ENCODE data around the gene PSMC5.

Gene PSMC5

DNA sequence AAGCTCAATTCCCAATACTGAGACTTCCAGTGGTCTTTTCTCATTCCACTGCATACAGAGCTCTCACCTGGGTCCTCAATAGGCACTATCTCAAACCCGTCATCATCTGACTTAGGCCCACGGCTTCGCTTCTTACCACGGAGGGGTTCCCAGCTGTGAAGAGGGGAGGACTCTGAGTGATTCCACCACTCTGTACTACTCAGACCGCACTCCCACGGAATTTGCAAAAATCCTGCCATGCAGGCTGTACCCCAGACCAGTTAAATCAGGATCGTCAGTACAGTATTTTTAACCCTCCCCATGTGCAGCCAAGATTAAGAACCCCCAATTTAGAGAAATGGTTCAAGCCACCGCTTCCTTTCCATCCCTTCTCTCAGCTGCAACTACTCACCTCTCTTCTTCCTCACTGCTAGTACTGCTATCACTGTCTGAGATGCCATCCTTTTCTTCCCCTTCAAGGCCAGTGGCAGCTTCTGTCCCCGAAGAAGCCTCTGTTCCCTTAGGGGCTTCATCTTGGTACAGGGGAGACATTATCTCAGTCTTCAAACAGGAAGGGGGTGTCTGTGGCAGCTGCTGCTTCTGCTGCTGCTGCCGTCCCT is 6.2 kb upstream of the PSMC5 start:
- DNase-seq (ENCODE audit: low spot score), result no peak

DNA sequence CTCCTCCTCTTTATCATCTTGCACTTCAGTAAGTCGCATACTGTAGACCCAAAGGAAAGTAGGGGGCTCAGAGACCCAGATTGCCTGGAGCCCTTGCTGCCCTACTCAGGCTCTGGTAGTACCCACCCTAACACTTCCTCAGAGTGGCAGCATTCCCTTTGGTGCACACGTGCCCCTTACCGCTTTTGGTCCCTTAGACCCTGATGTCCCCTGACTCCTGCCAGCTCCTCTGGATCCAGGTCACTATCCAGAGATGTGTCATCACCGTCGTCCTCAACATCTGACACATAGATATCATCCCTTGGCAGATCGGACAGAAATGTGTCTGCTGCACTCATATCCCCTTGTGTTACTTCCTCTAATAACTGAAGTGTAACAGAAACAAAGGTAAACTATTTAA is 5.4 kb upstream of the PSMC5 start:
- no peak for DNase-seq (ENCODE audit: low spot score)

DNA sequence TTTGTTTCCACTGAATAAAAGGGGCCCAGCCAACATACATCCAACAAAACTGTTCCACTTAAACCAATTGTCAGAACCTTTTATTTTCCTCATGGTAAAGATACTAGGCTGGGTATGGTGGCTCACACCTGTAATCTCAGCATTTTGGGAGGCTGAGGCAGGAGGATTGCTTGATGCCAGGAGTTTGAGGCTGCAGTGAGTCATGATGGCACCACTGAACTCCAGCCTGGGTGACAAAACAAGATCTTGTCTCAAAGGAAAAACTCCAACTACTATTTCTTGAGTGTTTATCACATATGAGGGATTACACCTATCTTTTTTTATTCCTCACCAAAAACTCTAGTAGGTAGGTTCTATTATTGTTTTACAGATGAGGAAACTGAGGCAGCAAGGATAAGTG is 4.7 kb upstream of the PSMC5 start:
- DNase-seq (ENCODE audit: low spot score), result no peak

DNA sequence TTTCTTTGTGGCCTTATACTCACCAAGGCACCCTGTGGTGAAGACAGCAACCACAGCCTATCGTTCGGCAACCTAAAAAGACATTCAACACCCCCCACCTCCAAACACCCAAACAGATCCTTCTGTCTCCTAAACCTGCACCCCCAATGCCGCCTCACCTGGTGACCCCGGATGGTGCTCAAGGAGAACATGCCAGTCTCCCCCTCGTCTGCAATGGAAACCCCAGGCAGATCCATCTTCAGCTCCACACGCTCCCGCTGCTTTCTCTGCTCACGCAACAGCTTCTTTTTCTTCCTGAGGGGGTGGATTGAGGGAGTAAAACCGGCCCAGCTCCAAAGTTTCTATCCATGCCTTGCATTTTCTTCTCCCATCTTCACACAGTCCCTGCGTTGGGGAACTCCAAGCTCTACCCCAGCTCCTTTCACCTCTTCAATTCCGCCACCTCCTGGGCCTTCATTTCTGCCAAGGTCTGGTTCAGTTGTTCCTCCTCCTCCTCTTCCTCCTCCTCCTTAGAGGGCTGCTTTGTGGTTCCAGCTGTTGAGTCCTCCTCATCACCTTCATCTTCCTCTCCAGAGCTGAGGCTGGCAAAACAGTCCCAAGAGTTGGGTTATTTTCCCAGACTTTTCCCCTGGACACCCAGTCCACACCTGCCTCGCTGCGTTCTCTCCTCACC is 3.4 kb upstream of the PSMC5 start:
- no peak for DNase-seq (ENCODE audit: low spot score)

DNA sequence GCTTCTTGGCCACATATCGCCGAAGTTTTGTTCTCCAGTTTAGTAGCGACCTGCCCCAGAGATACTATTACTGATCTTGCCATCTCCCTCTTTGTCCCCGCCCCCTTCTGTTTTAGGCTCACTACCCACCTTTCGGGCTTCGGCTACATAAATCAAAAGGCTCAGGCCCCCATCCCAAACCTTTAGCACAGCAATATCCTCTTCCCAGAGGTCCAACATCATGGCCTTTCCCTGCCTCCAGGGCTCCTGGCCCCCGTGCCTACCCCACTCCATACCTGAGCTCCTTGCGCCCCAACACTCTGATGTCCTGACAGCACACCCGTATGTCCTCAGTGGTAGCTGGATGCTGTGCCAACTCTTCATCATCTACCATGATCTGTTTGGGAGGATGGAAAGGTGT is 2.9 kb upstream of the PSMC5 start:
- DNase-seq (ENCODE audit: low spot score), result no peak

DNA sequence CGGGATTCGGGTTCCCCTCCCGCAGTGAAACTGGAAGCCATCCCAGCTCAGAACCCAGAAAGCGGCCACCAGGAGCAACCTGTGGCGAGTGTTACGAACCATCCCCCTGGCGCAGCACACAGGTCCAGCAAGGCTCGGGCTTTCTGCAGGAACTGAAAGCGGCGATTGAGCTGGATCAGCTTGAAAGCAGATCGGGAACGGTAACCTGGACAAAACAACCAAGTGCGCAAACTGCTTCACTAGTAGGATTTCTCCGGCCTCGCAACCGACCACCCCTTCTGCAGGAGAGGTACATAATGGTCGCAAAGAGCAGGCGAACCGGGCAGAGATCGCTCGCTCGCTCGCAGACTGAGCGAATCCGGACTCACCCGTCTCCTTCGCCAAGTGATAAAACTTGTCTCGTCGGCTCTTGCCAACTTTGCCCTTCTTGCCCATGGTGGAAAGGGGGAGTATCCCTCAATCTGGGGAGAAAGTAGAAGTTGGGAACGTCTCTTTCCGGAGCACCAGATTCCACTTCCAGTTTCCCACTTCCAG is 696 bp upstream of the PSMC5 start:
- DNase-seq (ENCODE audit: low spot score), result no peak

DNA sequence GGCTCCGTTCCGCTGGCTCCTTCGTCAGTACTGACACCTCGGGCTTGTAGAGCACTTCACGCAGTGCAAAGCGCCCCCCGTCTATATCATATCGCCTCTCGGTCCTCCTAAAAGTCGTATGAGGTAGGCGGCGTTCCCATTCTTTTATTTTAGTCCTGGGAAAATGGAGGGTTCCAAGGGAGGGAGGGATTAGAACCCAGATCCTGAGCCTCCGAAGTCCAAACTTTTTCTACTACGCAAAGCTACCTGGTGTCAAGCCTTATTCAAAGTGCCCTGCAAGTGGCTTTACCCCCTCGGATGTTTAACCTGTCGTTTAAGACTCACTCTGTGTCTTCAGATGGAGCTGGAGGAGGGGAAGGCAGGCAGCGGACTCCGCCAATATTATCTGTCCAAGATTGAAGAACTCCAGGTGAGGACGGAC is 580 bp downstream of the PSMC5 start:
- DNase-seq (ENCODE audit: low spot score), result no peak

DNA sequence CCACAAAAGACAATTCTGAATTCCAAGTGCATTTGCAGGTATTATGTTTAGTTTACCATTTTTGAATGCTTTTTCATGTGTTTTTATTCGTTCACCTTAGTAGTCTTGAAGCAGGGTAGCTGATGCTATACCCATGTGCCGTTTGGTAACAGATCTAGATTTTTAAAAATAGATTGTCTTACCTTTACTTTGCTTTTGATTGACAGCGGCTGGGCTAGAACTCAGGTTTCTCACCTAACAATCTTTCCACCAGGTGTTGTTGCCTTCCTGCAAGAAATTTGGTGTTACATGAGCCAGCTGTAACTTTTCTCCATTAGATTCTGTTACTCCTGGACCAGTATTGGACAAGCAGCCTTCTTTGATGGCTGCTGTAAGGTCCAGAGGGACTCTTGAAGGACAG is 1.7 kb downstream of the PSMC5 start:
- DNase-seq (ENCODE audit: low spot score), result no peak

DNA sequence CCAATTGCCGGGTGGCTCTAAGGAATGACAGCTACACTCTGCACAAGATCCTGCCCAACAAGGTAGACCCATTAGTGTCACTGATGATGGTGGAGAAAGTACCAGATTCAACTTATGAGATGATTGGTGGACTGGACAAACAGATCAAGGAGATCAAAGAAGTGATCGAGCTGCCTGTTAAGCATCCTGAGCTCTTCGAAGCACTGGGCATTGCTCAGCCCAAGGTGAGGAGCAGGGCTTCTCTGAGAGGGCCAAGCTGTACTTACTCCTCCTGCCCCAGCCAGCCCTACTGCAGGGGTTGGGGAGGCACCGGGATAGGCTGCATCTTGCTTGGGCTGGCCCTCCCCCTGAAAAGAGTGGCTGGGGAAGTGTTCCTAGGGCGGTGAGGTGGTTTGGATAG is 3.0 kb downstream of the PSMC5 start:
- no peak for DNase-seq (ENCODE audit: low spot score)

DNA sequence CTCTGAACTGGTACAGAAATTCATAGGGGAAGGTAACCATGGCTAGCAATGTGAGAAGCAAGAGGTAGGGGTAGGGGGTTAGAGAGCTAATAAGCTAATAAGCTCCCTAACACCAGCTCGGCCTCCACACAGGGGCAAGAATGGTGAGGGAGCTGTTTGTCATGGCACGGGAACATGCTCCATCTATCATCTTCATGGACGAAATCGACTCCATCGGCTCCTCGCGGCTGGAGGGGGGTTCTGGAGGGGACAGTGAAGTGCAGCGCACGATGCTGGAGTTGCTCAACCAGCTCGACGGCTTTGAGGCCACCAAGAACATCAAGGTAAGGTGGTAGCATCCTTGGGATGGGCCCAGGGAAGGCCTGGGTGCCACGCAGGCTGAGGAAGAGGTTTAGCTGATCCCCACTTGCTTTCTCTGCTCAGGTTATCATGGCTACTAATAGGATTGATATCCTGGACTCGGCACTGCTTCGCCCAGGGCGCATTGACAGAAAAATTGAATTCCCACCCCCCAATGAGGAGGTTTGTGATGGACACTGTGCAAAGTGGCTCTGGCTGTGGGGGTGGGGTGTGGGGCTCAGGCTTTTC is 3.8 kb downstream of the PSMC5 start:
- DNase-seq (ENCODE audit: low spot score), result no peak

DNA sequence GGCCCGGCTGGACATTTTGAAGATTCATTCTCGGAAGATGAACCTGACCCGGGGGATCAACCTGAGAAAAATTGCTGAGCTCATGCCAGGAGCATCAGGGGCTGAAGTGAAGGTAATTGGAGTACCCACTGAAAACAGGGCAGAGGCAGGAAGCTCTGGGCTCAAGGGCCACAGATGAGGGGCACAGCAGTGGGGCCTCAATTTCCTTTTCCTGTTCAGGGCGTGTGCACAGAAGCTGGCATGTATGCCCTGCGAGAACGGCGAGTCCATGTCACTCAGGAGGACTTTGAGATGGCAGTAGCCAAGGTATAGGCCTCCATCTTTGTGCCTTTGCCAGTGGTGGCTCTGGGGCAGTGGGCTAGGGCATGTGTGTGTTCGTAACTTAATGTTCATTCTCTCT is 4.3 kb downstream of the PSMC5 start:
- no peak for DNase-seq (ENCODE audit: low spot score)

DNA sequence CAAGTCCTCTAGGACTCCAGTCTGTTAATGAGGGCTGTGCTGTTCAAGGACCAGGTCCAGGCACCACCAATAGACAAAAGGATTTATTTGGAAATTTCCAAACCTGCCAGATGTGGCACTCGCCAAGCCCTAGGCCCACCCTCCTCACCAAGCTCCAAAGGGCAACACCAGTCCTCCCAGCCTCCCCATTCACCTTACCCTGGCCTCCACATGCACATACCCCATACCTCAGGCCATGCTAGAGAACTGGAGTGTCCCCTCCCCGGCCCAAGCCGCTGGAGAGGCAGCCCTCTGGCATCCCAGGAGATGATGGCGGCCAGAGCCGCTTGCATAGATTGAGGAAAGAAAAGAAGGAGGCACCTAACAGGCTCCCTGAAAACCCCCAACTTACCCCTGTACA is 4.8 kb downstream of the PSMC5 start:
- DNase-seq (ENCODE audit: low spot score), result no peak

DNA sequence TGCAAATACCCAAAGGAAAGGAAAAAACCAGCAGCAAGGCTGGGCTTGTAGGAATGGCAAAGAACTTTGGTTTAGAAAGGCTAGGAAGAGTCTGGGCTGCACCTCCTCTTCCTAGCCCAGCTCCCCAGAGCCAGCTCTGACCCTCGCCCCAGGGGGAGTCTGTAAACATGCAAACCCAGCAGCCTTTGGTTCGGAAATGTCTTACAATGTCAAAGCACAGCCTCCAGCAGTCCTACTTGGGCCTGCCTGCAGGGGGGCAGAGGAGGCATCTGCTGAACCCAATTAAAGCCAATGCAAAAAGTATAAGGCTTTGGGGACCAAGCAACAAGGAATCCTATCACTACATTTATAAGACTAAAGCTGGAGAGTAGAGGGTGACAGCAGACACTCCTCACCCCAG is 5.2 kb downstream of the PSMC5 start:
- DNase-seq (ENCODE audit: low spot score), result peak; percentile 32

DNA sequence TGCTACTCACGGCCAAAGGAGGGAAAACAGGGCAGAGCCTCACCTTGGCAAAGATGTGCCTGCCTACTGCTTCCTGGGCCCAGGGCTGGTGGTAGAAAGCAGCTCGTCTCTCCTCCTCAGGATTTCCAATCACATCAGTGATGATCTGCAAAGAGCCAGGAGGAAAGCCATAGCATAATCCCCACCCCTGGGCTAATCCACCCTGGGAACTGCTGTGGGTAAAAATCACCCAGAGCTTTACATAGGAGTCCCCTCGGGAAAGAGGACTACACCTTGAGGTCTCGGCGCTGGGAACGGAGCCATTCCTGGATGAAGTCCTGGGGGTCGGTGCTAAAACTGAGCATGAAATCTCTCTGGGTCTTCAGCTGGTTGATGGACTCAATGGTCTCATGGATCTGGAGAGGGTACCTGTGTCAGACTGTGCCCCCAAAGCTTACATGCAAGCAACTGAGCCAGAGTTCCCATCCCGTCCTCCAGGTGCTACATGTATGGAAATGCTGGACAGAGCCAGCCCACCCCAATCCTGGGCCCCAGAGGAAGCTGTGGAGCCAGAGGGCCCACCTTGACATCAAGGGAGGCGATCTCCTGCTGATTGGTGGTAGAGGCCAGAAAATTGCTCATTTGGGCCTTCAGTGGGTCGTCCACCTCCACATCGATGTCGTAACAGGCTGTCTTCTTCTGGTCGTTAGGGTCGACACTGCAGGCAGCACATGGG is 6.0 kb downstream of the PSMC5 start:
- no peak for DNase-seq (ENCODE audit: low spot score)

DNA sequence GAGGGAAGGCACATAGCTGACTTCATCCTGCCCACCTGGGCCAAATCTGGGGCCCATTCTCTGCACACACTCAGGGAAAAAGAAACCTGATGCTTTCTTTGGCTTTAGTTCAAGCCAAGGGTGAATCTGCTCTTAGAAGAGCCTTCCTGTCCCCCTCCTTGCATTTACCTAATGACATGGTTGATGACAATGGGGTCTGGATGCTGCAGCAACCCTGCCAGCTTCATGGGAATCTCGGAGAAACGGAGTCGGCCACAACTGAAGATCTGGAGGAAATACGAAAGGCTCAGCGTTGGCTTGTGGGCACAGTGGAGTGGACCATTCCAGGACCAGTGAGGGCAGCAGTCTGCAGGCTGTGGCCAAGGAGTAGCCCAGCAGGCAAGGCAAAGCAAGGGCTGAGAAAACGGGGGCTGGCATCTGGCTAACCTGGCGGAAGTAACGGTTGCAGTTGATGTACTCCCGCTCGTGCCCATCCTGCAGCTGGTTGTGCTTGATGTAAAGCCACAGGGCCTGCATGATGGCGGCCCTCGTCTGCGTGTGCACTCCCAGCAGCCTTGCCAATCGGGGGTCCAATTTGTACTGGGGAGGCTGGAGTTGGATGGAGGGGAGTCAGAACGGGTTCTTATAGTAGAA is 6.6 kb downstream of the PSMC5 start:
- DNase-seq (ENCODE audit: low spot score), result no peak

DNA sequence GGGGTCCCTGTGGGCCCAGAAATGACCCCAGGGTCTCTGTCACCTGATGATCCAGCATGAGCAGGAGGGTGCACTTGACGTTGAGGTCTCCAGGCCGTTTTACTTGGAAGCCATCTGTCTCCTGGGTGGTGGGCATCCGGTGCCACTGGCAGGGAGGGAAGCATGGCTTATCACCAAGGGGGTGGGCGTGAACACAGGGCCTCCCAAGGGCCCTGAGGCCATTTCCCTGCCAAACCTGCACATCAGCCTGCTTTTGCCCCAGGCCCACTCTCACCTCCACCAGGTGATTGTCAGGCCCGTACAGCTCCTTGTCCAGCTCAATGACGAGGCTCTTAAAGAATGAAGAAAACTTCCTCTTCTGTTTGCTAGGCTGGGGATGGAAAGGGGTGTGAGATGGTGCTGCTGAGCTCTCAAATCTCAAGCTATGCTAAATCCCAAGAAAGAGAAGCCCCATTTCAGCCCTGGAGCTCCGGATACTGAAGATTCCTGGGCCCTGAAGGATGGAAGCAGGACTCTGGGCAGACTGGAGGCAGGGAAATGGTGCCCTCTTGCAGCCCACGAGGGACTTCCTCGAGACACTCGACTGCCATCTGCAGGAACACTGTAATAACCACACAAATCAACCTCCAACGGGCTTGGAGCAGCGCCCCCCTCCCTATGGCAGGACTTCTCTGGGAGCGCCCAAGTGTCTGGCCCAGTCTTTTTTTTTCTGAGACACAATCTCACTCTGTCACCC is 7.4 kb downstream of the PSMC5 start:
- peak; percentile 93 for DNase-seq (ENCODE audit: low spot score)

DNA sequence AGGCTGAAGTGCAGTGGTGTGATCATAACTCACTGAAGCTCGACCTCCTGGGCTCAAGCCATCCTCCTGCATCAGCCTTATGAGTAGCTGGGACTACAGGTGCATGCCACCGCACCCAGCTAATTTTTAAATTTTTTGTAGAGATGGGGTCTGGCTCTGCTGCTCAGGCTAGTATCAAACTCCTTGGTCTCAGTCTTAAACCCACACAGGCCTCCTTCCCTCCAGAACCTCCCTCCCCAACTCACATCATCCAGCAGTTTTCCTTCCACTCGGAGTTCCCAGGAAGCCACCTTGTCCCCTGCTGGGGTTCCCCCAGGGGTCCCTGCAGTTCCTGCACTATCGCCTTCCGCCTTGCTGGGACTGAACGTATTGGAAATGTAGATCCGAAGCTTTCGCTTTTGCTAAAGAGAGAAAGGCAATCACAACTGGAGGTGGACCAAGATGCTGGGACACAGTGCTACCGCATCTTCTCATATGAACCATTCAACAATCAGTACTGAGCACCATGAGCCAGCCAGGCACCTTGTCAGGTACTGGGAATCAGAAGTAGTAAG is 8.0 kb downstream of the PSMC5 start:
- no peak for DNase-seq (ENCODE audit: low spot score)

DNA sequence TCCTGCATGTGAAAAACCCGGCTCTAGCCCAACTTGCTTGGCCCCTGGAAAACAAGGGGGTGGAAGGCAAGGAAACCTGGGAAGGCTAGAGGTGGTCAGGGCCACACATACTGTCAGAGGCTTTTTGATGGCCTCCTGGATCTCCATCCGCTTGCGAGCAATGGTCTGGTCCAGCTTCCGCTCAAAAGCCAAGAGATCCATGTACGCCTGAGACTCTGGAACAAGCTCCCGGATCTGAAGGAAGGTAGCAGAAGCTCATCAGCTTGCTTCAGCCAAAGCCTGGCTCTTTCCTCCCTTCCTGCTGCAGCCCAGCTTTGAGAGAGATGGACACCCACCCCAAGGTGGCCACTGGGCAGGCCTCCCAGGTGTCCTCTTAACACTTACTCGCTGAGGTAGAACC is 9.6 kb downstream of the PSMC5 start:
- no peak for DNase-seq (ENCODE audit: low spot score)

DNA sequence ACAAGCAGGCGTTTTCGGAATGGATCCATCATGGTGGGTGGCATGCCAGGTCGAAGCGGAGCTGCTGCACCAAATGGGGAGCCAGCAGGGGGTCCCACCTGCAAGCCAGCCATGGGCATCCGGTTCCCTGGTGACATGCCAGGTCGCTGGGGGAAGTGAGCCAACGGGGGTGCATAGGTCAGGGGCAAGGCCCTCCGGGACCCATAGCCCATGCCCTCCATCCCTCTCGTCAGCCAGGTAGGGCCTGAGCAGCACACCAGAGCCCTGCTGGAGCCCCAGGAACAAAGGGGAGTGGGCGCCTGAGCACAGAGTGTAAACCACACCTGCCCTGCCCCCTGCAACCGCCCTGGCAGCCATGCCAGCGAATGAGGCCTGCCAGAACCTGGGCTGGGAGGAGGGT is 10.2 kb downstream of the PSMC5 start:
- DNase-seq (ENCODE audit: low spot score), result no peak

DNA sequence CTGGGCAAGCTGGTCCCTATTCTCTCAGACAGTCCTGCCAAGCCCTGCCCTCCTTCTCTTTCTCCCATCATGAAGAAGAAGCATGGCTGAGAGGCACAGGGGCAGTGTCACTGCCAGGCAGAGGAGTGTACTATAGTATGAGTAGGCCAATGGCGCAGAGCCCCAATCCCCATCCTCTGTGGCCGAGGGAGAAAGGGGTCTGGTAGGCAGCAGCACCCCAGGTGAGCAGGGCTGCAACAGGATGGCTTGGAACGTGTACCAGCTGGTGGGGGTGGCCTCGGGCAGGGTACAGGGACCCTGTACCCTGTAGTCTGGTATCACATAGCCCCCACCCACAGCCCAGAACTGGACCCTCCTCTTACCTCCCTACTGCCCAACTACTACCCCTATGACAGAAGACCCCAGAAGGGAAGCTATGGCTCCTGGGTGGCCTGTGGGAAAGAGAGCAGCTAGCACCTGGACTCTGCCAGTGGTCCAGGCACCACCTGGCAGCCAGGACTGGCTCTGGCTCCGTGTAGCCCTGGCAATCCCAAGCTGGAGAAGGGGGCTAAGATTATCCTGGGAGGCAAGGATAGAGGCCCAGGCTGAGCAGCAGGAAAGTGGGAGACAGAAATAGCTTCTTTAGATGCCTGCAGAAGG is 10.8 kb downstream of the PSMC5 start:
- no peak for DNase-seq (ENCODE audit: low spot score)

DNA sequence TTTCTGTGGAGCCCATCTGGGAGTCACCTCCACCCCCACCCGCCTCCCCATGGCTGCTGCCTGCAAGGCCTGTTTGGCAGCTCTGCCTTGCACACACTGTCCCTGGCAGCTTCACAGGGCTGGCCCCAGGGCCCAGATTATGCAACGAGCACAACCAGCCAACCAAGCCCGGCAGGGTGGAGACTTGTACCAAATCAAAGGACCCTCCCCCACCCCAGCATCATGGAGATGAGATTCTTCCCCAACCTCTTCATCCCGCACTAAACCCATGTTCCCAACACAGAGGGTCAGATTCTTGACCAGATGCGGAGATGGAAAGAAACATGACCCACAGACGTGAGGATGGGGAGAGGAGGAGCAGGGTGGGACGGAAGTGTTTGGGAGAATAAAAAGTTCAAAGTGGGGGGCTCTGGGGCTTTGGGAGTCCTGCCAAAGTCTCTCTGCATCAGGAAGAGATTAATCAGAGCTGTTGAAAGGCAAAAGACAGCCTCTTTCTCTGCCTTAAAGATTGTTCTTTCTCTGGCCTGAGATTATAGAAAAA is 11.5 kb downstream of the PSMC5 start:
- DNase-seq (ENCODE audit: low spot score), result no peak
